Chondrocyte (in vitro differentiated cells): ENCODE data around the gene GNMT. TPM values are rescaled to one million over a fixed set of nuclear protein-coding genes. Genes with fewer than 3 reads are reported as not detected.
"Not testable (repeated sequence)": the region's sequence is repeated elsewhere in the genome, so short reads cannot be mapped to it uniquely, and the experiment has no call there.

Source experiments
- DNase-seq: peaks from one replicate; pipeline ENCODE4 v3.0.0; 2021; ENCODE audit warnings: mixed read lengths, low spot score
- H3K27ac Mint-ChIP-seq: one replicate; pipeline ENCODE4 v1.8.0; 2021; ENCODE audit warnings: mild to moderate bottlenecking, moderate library complexity, mixed read lengths; ENCODE audit not compliant: unreplicated experiment
- H3K27me3 Mint-ChIP-seq: 2 replicates; pipeline ENCODE4 v1.8.0; 2021; ENCODE audit warnings: low read depth, mixed read lengths
- H3K36me3 Mint-ChIP-seq: 2 replicates; pipeline ENCODE4 v1.8.0; 2021; ENCODE audit warnings: low read depth, mixed read lengths
- H3K4me1 Mint-ChIP-seq: 2 replicates; pipeline ENCODE4 v1.8.0; 2021; ENCODE audit warnings: low read depth, mild to moderate bottlenecking, mixed read lengths
- H3K4me3 Mint-ChIP-seq: one replicate; pipeline ENCODE4 v1.8.0; 2021; ENCODE audit warnings: mild to moderate bottlenecking, moderate library complexity, mixed read lengths; ENCODE audit not compliant: unreplicated experiment
- H3K9me3 Mint-ChIP-seq: 2 replicates; pipeline ENCODE4 v1.8.0; 2021; ENCODE audit warnings: low read depth, mixed read lengths
- total RNA-seq: library from RNA; stranded (reverse); gene quantifications from 3 replicates; pipeline ENCODE4 v1.2.1, GENCODE V29; 2021
- TF ChIP-seq, protein P1 (sequence below): fragments of 200-600 bp; sonication (generic); IDR thresholded peaks from 2 replicates; pipeline ENCODE4 v1.5.0; 2021; ENCODE audit warnings: antibody characterized with exemption, mild to moderate bottlenecking, moderate library complexity

The GNMT gene
- total RNA-seq, 1 donor from 2014 or later, result not detected

- DNase-seq, result no peak
- H3K4me1 Mint-ChIP-seq, result no peaks in the 10 kb centered on the region
- TF ChIP-seq, protein P1, sequence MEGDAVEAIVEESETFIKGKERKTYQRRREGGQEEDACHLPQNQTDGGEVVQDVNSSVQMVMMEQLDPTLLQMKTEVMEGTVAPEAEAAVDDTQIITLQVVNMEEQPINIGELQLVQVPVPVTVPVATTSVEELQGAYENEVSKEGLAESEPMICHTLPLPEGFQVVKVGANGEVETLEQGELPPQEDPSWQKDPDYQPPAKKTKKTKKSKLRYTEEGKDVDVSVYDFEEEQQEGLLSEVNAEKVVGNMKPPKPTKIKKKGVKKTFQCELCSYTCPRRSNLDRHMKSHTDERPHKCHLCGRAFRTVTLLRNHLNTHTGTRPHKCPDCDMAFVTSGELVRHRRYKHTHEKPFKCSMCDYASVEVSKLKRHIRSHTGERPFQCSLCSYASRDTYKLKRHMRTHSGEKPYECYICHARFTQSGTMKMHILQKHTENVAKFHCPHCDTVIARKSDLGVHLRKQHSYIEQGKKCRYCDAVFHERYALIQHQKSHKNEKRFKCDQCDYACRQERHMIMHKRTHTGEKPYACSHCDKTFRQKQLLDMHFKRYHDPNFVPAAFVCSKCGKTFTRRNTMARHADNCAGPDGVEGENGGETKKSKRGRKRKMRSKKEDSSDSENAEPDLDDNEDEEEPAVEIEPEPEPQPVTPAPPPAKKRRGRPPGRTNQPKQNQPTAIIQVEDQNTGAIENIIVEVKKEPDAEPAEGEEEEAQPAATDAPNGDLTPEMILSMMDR, result peak; percentile 65
- peak overlapping the region; percentile 29 for H3K27ac Mint-ChIP-seq
- no peaks in the 10 kb centered on the region for H3K9me3 Mint-ChIP-seq
- no peak overlapping the region for H3K4me3 Mint-ChIP-seq
- H3K27me3 Mint-ChIP-seq, result no peaks in the 10 kb centered on the region
- no peaks in the 10 kb centered on the region for H3K36me3 Mint-ChIP-seq
These were observed 36.0 kb downstream of the GNMT start for GRCh38 chr6:42996513-42996912.

DNA sequence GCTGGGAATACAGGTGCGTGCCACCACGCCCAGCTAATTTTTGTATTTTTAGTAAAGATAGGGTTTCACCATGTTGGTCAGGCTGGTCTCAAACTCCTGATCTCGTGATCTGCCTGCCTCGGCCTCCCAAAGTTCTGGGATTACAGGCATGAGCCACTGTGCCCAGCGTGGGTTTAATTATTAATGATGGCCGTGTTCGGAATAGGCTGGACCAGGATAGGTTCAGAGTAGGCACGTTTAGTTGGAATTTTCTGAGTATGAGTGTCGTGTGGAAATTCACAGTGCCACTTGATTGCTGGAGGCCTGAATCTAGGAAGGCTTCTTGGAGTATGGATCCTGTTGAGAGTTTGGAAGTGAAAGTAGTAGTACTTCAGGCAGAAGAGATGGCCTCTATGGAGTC, 37.7 kb downstream of the GNMT start:
- not testable (repeated sequence) for H3K4me3 Mint-ChIP-seq, H3K9me3 Mint-ChIP-seq, H3K36me3 Mint-ChIP-seq, H3K27me3 Mint-ChIP-seq, H3K4me1 Mint-ChIP-seq, DNase-seq, H3K27ac Mint-ChIP-seq

- Mint-ChIP-seq H3K4me1 (no peaks in the 10 kb centered on the region), H3K36me3 (peaks cover 1% of the 10 kb centered on the region), H3K9me3 (no peaks in the 10 kb centered on the region), H3K27me3 (no peaks in the 10 kb centered on the region), H3K27ac (no peak overlapping the region), H3K4me3 (no peak overlapping the region)
- DNase-seq, result no peak
- TF ChIP-seq, protein P1, result no peak
These were observed 41.3 kb downstream of the GNMT start for GRCh38 chr6:43001843-43002242.

DNA sequence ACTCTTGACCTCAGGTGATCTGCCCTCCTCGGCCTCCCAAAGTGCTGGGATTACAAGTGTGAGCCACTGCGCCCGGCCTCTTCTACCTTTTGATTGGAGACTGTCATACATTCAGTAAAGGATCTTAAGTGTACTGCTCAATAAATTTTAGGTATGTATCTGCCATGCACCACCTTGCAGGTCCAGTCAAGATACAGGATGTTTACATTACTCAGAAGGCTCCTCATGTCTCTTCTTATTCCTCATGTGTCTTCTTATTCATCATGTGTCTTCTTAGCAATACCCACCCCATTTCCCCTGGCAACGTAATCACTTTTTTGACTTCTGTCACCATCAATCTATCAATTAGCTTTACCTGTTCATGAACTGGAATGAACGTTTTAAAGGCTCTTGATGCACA, 45.3 kb downstream of the GNMT start:
- Mint-ChIP-seq H3K9me3 (no peaks in the 10 kb centered on the region), H3K4me1 (no peaks in the 10 kb centered on the region), H3K27me3 (no peaks in the 10 kb centered on the region), H3K27ac (no peak overlapping the region), H3K36me3 (peaks cover 5% of the 10 kb centered on the region), H3K4me3 (no peak overlapping the region)
- TF ChIP-seq, protein P1, result no peak
- DNase-seq, result no peak

- no peaks in the 10 kb centered on the region for H3K27me3 Mint-ChIP-seq
- no peak for DNase-seq
- H3K36me3 Mint-ChIP-seq, result peaks cover 5% of the 10 kb centered on the region
- TF ChIP-seq, protein P1, result no peak
- H3K9me3 Mint-ChIP-seq, result no peaks in the 10 kb centered on the region
- H3K4me3 Mint-ChIP-seq, result no peak overlapping the region
- no peaks in the 10 kb centered on the region for H3K4me1 Mint-ChIP-seq
- H3K27ac Mint-ChIP-seq, result no peak overlapping the region
These were observed 45.7 kb downstream of the GNMT start for GRCh38 chr6:43006251-43006650.

GRCh38 chr6:43007126-43007525, 46.6 kb downstream of the GNMT start:
- TF ChIP-seq, protein P1, result no peak
- Mint-ChIP-seq H3K36me3 (peaks cover 8% of the 10 kb centered on the region), H3K4me1 (peaks cover 3% of the 10 kb centered on the region), H3K9me3 (no peaks in the 10 kb centered on the region), H3K27ac (no peak overlapping the region), H3K27me3 (no peaks in the 10 kb centered on the region), H3K4me3 (no peak overlapping the region)
- no peak for DNase-seq
